Measurements from ENCODE around the gene XCR1. TPM values are rescaled to one million over a fixed set of nuclear protein-coding genes. Genes with fewer than 3 reads are reported as not detected.
"Not testable (repeated sequence)": the region's sequence is repeated elsewhere in the genome, so short reads cannot be mapped to it uniquely, and the experiment has no call there.

Gene XCR1
- total and polyA plus RNA-seq, 2 experiments from 2014 or later, result not detected

GRCh38 chr3:45997942-45998341 is 29.3 kb downstream of the XCR1 start:
- Histone ChIP-seq H3K36me3 (ENCODE audit: low read depth) (no peaks in the 10 kb centered on the region), H3K4me2 (ENCODE audit: unreplicated experiment) (no peak overlapping the region), H3F3A (ENCODE audit: insufficient read depth) (peaks cover 11% of the 10 kb centered on the region), H2AFZ (no peak overlapping the region), H3K9me2 (ENCODE audit: insufficient read depth) (no peaks in the 10 kb centered on the region), H3K27me3 (replicated peaks; ENCODE audit: insufficient read depth) (no peaks in the 10 kb centered on the region), H3K79me2 (ENCODE audit: insufficient read depth) (no peaks in the 10 kb centered on the region), H3K9me3 (ENCODE audit: low read depth) (no peaks in the 10 kb centered on the region), H3K27ac (no peak overlapping the region), H4K20me1 (ENCODE audit: insufficient read depth) (no peaks in the 10 kb centered on the region), H3K4me3 (no peak overlapping the region), H3K4me1 (ENCODE audit: insufficient read depth) (peaks cover 7% of the 10 kb centered on the region), H3K9ac (no peak overlapping the region)
- in situ Hi-C loops (cut with MboI), result no loop called here
- no peak for DNase-seq
- WGBS, 2 experiments (ENCODE audit: low coverage in 1 of 2, low lambda C conversion rate in 2 of 2, missing lambda C conversion rate in 2 of 2), result 44 to 66% methylated on average over 1 to 2 of the region's 2 CpGs
- TF ChIP-seq EZH2 (IDR thresholded peaks at IDR 0.05; ENCODE audit: insufficient read depth, poor library complexity, severe bottlenecking) (no peak), EZH2phosphoT487 (IDR thresholded peaks at IDR 0.05; ENCODE audit: insufficient read depth, low read depth) (no peak)

GRCh38 chr3:45997499-45997898 is 29.8 kb downstream of the XCR1 start:
- H3K36me3 ChIP-seq (ENCODE audit: low read depth); H3K27me3 ChIP-seq (replicated peaks; ENCODE audit: insufficient read depth); H3K27ac ChIP-seq; H3K4me3 ChIP-seq; H3K79me2 ChIP-seq (ENCODE audit: insufficient read depth); in situ Hi-C loops (cut with MboI); H3K9me2 ChIP-seq (ENCODE audit: insufficient read depth); H3K4me2 ChIP-seq (ENCODE audit: unreplicated experiment); H3K9me3 ChIP-seq (ENCODE audit: low read depth); H3K9ac ChIP-seq; H2AFZ ChIP-seq; H4K20me1 ChIP-seq (ENCODE audit: insufficient read depth); DNase-seq: not testable (repeated sequence)
- 86% methylated on average over 18 to 19 of the region's 19 CpGs for WGBS, 2 experiments (ENCODE audit: low coverage in 1 of 2, low lambda C conversion rate in 2 of 2, missing lambda C conversion rate in 2 of 2)
- peaks cover 11% of the 10 kb centered on the region for H3K4me1 ChIP-seq (ENCODE audit: insufficient read depth)
- peaks cover 15% of the 10 kb centered on the region for H3F3A ChIP-seq (ENCODE audit: insufficient read depth)

GRCh38 chr3:45995236-45996192 is 31.8 kb downstream of the XCR1 start, which contains the start of gene FYCO1:
Gene FYCO1, minus strand, starts transcription at chr3:45995824. Its CDS starts 10,914 bp downstream, at chr3:45984910.
- Histone ChIP-seq H3K9me3 (ENCODE audit: low read depth) (no peaks in the 10 kb centered on the region), H3F3A (ENCODE audit: insufficient read depth) (peaks cover 20% of the 10 kb centered on the region), H3K36me3 (ENCODE audit: low read depth) (no peaks in the 10 kb centered on the region), H2AFZ (peak within 1 kb of the TSS; percentile 99), H3K9ac (peak within 1 kb of the TSS; percentile 80), H3K4me1 (ENCODE audit: insufficient read depth) (peaks cover 17% of the 10 kb centered on the region), H4K20me1 (ENCODE audit: insufficient read depth) (no peaks in the 10 kb centered on the region), H3K9me2 (ENCODE audit: insufficient read depth) (no peaks in the 10 kb centered on the region), H3K4me2 (ENCODE audit: unreplicated experiment) (peak within 1 kb of the TSS; percentile 92), H3K79me2 (ENCODE audit: insufficient read depth) (no peaks in the 10 kb centered on the region), H3K27me3 (replicated peaks; ENCODE audit: insufficient read depth) (no peaks in the 10 kb centered on the region), H3K4me3 (peak within 1 kb of the TSS; percentile 88), H3K27ac (no peak within 1 kb of the TSS)
- WGBS, 2 experiments (ENCODE audit: low coverage in 1 of 2, low lambda C conversion rate in 2 of 2, missing lambda C conversion rate in 2 of 2), result 6% methylated on average over 57 to 61 of the region's 67 CpGs
- DNase-seq, result peak; percentile 96
- in situ Hi-C loops (cut with MboI), result no loop called here
- TF ChIP-seq EZH2 (IDR thresholded peaks at IDR 0.05; ENCODE audit: insufficient read depth, poor library complexity, severe bottlenecking) (no peak), EZH2phosphoT487 (IDR thresholded peaks at IDR 0.05; ENCODE audit: insufficient read depth, low read depth) (no peak)

GRCh38 chr3:45994419-45995235 is 32.7 kb downstream of the XCR1 start:
- TF ChIP-seq EZH2 (IDR thresholded peaks at IDR 0.05; ENCODE audit: insufficient read depth, poor library complexity, severe bottlenecking) (no peak), EZH2phosphoT487 (IDR thresholded peaks at IDR 0.05; ENCODE audit: insufficient read depth, low read depth) (no peak)
- in situ Hi-C loops (cut with MboI), result no loop called here
- no peak overlapping the region for H3K27ac ChIP-seq

More at GRCh38 chr3:45994419-45995235, 32.7 kb downstream of the XCR1 start:
- no peak for DNase-seq
- Histone ChIP-seq H3K4me3 (peak overlapping the region; percentile 88), H3K9me2 (ENCODE audit: insufficient read depth) (no peaks in the 10 kb centered on the region), H3K27me3 (replicated peaks; ENCODE audit: insufficient read depth) (no peaks in the 10 kb centered on the region), H3F3A (ENCODE audit: insufficient read depth) (peaks cover 22% of the 10 kb centered on the region), H3K36me3 (ENCODE audit: low read depth) (no peaks in the 10 kb centered on the region), H3K9ac (peak overlapping the region; percentile 80), H3K4me2 (ENCODE audit: unreplicated experiment) (peak overlapping the region; percentile 92), H3K79me2 (ENCODE audit: insufficient read depth) (no peaks in the 10 kb centered on the region), H4K20me1 (ENCODE audit: insufficient read depth) (no peaks in the 10 kb centered on the region), H3K4me1 (ENCODE audit: insufficient read depth) (peaks cover 18% of the 10 kb centered on the region), H3K9me3 (ENCODE audit: low read depth) (no peaks in the 10 kb centered on the region), H2AFZ (peak overlapping the region; percentile 99)
- WGBS, 2 experiments (ENCODE audit: low coverage in 1 of 2, low lambda C conversion rate in 2 of 2, missing lambda C conversion rate in 2 of 2), result 14 to 18% methylated on average over 13 to 16 of the region's 16 CpGs

Measured in GM23248 (cell line).